Adrenal gland (tissue), 5 donors: Measurements from ENCODE around the gene TRPM8.

Experiments
- POLR2A ChIP-seq, 2 donors: fragments of 450-650 bp; IDR thresholded peaks; one replicate each; pipeline ENCODE4 v1.6.1; 2017; ENCODE audit warnings: antibody characterized with exemption in 2 of 2, mild to moderate bottlenecking in 2 of 2, moderate library complexity in 1 of 2
- TF ChIP-seq, protein P1 (sequence below), 6 experiments: fragments of 450-650 bp in 4 of 6; fragments of 200-600 bp in 2 of 6; sonication (generic) in 1 of 6; IDR thresholded peaks; 1 replicate in 5 of 6; 2 replicates in 1 of 6; pipeline versions ENCODE4 v1.5.1 to v1.8.0; 2016 to 2021; ENCODE audit warnings: antibody characterized with exemption in 6 of 6, mild to moderate bottlenecking in 2 of 6, moderate library complexity in 1 of 6
- donor health status: DM: no; HTN: no; CAD: no.

DNA sequence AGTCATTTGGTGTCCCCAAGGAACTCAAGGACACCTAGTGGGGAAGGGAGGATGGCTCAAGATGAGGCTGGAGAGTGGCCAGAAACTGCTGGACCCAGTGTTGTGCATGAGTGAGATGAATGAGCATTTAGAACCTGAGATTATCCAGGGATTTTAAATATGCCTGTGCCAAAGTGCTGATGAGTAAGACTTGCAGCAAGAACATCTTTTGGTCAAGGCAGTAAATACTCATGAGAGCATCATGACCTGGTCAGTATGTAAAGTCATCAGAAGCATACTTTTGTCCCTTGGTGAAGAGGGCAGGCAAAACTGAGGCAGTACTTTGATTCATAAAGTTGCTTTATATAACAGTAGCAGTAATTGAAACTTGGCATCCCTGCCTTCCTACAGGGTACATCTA lies 130.2 kb downstream of the TRPM8 start:
- TF ChIP-seq, protein P1, sequence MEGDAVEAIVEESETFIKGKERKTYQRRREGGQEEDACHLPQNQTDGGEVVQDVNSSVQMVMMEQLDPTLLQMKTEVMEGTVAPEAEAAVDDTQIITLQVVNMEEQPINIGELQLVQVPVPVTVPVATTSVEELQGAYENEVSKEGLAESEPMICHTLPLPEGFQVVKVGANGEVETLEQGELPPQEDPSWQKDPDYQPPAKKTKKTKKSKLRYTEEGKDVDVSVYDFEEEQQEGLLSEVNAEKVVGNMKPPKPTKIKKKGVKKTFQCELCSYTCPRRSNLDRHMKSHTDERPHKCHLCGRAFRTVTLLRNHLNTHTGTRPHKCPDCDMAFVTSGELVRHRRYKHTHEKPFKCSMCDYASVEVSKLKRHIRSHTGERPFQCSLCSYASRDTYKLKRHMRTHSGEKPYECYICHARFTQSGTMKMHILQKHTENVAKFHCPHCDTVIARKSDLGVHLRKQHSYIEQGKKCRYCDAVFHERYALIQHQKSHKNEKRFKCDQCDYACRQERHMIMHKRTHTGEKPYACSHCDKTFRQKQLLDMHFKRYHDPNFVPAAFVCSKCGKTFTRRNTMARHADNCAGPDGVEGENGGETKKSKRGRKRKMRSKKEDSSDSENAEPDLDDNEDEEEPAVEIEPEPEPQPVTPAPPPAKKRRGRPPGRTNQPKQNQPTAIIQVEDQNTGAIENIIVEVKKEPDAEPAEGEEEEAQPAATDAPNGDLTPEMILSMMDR (IDR thresholded peaks at IDR 0.05), result no peak
- no peak for TF ChIP-seq POLR2A (IDR thresholded peaks at IDR 0.05)
